Motor neuron (in vitro differentiated cells): ENCODE data around the gene COX19. TPM values are rescaled to one million over a fixed set of nuclear protein-coding genes. Genes with fewer than 3 reads are reported as not detected.
A peak's percentile ranks its signal among the peaks of the same experiment; 100 is the strongest.
"Not testable (repeated sequence)": the region's sequence is repeated elsewhere in the genome, so short reads cannot be mapped to it uniquely, and the experiment has no call there.

ENCODE experiments used
- ATAC-seq, 8 experiments: fragments of 200-7000 bp; cut with Tn5 transposase; replicated peaks in 6 of 8; 2 replicates each; pipeline ENCODE4 v1.8.0; 2021; ENCODE audit warnings: mild to moderate bottlenecking in 8 of 8, moderate library complexity in 8 of 8
- H3K27ac ChIP-seq, 2 donors: fragments of 250-450 bp; sonication (Bioruptor Pico); 2 replicates each; pipeline ENCODE4 v1.9.0; 2021; ENCODE audit warnings: antibody characterized with exemption in 2 of 2, mild to moderate bottlenecking in 2 of 2, moderate library complexity in 1 of 2
- H3K4me1 ChIP-seq, 2 donors: fragments of 250-450 bp; sonication (Bioruptor Pico); replicated peaks in 1 of 2; 2 replicates each; pipeline ENCODE4 v1.6.1; 2021; ENCODE audit warnings: antibody characterized with exemption in 2 of 2, mild to moderate bottlenecking in 2 of 2, moderate library complexity in 1 of 2
- H3K4me3 ChIP-seq, 5 donors: fragments of 250-450 bp; sonication (Bioruptor Pico); 2 replicates each; pipeline ENCODE4 v1.9.0; 2021; ENCODE audit warnings: antibody characterized with exemption in 5 of 5, mild to moderate bottlenecking in 5 of 5, moderate library complexity in 4 of 5
- WGBS, 10 experiments: fragments of 450-650 bp; shearing (Covaris generic); methylation state at CpG; one replicate each; pipeline ENCODE4 v1.0.0; 2022; 5-methylcytosine and 5-hydroxymethylcytosine counted together
- in situ Hi-C, 9 experiments: fragments of 400-800 bp; cut with MboI; loops; one replicate each; pipeline ENCODE4 v1.15.0; 2021; ENCODE audit warnings: low sequenced_read_pairs in 9 of 9, low pct_unique_long_range_greater_than_20kb in 2 of 9; ENCODE audit not compliant: unreplicated experiment in 9 of 9
- total RNA-seq, 8 experiments: library from RNA; unstranded; fragments of 300-600 nt; gene quantifications; 2 replicates each; pipeline versions ENCODE4 v1.2.3 to v1.2.4, GENCODE V29; 2022

The COX19 gene
- total RNA-seq, 8 experiments from 2014 or later = 4.7 to 13.9 (median 10.3) TPM

DNA sequence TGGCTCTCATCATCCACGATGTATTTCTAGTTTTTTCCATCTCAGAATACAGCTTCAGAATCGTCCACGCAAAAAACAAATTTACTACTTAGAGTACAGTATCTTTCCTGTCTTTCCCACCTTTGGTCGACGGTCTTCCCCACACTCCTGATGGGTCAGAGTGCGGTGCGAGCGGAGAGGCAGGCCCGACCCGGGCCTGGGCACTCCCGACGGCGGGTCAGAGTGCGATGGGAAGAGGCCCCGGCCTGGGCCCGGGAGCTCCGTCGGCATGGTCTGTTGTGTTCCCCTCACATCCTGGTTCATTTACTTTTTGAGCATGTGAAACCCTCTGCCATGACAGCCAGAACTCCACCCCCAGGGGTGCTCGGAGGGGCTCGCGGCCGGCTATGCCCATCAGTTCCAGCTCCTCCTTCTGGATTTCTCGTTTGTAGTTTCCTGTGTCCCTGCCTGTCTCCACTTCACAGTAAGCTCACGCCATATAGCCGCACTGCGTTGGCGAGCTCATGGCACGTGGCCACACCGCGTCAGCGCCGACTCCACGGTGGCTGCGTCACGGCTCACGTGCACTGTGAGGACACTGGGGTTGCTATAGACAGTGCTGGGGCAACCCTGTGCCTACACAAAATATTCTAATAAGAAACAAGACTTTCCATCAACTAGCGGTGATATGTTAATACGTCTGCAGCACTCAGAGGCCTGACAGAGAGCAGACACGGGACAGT is 7.8 kb downstream of the COX19 start:
- 0 to 100% (median 94%) methylated on average over 1 to 15 of the region's 39 CpGs; no CpG with 5 or more reads in 3 of the 10 experiments for WGBS, 10 experiments
- peaks cover 0 to 8% of the 10 kb centered on the region in 2 donors for H3K4me1 ChIP-seq
- H3K27ac ChIP-seq = no peak overlapping the region
- no peak overlapping the region for H3K4me3 ChIP-seq
- peak in 5 of 8 experiments; percentile 4 to 30 (median 12) for ATAC-seq
- in situ Hi-C loops = no loop called here

DNA sequence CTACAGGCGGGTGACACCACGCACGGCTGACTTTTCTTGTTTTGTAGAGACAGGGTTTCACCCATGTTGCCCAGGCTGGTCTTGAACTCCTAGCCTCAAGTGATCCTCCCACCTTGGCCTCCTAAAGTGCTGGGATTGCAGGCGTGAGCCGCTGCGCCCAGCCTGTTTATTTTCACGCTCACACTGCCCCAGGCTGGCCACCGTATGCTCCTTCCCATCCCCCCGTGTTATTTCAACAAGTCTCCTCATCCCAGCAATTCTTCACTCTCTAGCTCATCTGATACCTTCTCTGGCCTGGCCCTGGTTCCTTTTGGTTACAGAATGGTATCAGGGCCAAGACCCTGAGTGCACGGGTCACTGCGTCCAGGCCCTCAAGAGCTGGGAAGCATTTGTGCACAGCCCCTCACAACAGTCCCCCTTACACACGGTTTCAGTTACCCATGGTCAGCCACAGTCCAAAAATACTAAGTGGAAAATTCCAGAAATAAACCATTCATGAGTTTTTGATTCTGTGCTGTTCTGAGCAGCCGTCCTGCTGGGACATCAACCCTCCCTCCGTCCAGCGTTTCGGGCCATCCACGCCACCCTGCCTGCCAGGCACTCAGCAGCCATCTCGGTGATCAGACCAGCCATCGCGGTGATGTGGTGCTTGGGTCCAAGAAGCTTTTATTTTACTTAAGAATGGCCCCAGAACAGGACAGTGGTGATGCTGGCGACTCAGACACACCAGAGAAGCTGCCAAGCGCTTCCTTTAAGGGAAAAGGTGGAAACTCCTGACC is 8.9 kb downstream of the COX19 start:
- Histone ChIP-seq H3K4me3 (no peak overlapping the region), H3K4me1 (peaks cover 0 to 3% of the 10 kb centered on the region in 2 donors), H3K27ac (no peak overlapping the region)
- WGBS, 10 experiments = 38 to 100% (median 90%) methylated on average over 2 to 13 of the region's 22 CpGs; no CpG with 5 or more reads in 1 of the 10 experiments
- ATAC-seq = no peak
- in situ Hi-C loops = no loop called here

DNA sequence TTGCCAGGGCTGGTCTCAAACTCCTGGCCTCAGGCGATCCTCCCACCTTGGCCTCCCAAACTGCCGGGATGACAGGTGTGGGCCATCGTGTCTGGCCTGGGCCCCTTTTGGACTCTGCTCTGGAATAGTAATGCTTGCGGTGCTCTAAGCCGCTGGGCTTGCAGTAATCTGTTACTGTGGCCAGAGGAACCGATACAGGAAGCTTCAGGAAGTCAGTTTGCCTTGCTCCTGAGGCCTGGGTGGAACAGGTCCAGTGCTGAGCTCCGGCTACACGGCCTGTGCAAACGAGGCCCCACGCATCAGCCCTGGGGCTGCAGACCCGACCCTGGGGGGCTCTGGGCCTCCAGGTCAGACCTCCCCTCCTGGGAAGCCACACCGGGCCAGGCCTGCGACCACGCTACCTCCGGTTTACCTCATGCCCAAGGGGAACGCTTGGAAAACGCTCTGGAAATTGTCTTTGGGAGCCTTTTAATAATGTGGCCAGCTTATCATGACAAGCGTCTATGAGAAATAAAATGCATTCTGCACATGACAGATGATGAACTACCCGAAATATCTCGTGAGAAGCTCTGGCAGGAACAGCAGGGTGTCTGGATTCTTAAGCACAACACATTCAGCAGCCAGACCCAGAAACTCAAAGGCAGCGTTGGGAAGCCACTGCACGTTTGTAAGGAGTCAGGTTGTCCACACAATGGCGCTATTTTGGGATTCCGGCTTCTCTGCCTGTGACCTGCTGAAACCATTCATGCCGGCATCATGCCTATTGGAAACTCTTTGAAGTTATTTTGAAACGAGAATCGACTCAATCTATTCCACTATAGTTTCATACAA is 10.7 kb downstream of the COX19 start:
- no peak overlapping the region for H3K4me3 ChIP-seq
- peaks cover 0 to 3% of the 10 kb centered on the region in 2 donors for H3K4me1 ChIP-seq
- peak in 3 of 8 experiments; percentile 52 to 79 (median 60) for ATAC-seq
- H3K27ac ChIP-seq = no peak overlapping the region
- WGBS, 10 experiments = 9 to 90% (median 40%) methylated on average over 1 to 14 of the region's 27 CpGs; no CpG with 5 or more reads in 1 of the 10 experiments
- in situ Hi-C loops = no loop called here

DNA sequence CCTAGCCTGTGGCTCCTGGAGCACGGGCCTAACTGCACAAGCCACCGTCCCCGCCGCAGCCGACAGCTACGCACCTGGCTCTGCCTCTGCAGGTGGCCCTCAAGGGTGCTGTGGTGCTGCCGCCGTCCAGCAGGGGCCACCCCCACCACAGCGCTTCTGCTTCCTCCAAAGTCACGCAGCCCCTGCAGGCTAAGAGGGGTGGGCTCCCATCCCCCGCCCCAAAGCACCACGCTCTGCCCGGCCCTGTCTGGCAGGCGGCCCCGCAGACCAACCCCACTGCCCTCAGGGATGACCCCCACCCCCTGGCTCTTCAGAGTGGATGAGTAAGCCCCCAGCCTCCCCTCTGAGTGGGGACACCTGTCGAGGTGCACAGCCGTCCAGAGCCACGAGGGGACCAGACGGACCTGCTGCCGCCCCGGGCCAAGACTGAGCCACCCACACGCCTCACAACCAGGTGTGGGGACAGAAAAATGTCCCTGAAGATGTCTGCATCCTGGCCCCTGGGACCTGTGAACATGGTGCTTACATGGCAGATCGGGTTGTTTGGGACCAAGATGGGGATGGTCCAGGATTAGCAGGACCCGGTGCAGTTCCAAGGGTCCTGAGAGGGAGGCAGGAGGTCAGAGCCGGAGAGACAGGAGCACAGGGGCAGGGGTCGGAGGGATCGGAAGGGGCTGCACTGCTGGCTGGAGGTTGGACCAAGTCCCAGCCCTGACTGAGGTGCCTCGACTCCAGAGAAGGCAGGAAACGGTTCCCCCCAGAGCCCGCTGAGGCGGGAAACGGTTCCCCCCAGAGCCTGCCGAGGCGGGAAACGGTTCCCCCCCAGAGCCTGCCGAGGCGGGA is 11.9 kb downstream of the COX19 start:
- no peak overlapping the region for H3K4me3 ChIP-seq
- no peak overlapping the region for H3K27ac ChIP-seq
- in situ Hi-C loops = no loop called here
- 79 to 94% (median 80%) methylated on average over 3 to 9 of the region's 37 CpGs; no CpG with 5 or more reads in 7 of the 10 experiments for WGBS, 10 experiments
- ATAC-seq = peak in 5 of 8 experiments; percentile 7 to 13 (median 11)
- peaks cover 0 to 3% of the 10 kb centered on the region in 2 donors for H3K4me1 ChIP-seq

DNA sequence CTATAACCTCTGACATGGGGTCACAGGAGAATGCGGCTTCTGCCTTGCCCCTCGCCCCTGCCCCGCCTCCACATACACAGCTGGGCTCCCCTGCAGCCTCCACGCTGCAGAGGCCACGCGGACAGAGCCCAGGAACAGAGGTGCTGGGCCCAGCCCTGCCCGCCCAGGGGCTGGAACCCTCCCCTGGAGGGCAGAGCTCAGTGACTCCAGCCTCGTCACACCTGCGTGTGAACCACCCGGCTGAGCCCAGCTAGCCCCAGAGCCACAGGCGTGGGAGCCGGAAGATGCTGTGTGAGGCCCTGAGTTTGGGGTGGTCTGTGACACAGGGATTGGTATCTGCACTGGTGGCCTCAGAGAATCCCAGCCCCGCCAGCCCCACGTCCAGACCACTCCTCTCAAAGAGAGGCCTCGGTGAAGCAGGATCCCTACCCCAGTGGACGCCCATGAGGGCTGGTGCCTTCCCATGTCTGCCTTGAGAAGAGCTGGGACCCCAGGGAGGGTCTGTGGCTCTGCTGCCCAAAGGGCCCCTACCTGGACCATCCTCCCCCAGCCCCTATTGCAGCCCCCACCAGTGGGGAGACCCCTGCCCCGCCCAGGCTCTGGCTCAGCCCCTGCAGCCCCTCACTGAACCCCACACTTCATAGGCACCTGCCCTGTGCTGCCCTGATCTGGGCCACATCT is 12.8 kb downstream of the COX19 start:
- in situ Hi-C loops = no loop called here
- Histone ChIP-seq H3K27ac (no peak overlapping the region), H3K4me1 (peaks cover 2 to 3% of the 10 kb centered on the region in 2 donors), H3K4me3 (no peak overlapping the region)
- WGBS, 10 experiments = no CpG with 5 or more reads among the region's 17 CpGs
- peak in 2 of 8 experiments; percentile 2 to 7 for ATAC-seq

DNA sequence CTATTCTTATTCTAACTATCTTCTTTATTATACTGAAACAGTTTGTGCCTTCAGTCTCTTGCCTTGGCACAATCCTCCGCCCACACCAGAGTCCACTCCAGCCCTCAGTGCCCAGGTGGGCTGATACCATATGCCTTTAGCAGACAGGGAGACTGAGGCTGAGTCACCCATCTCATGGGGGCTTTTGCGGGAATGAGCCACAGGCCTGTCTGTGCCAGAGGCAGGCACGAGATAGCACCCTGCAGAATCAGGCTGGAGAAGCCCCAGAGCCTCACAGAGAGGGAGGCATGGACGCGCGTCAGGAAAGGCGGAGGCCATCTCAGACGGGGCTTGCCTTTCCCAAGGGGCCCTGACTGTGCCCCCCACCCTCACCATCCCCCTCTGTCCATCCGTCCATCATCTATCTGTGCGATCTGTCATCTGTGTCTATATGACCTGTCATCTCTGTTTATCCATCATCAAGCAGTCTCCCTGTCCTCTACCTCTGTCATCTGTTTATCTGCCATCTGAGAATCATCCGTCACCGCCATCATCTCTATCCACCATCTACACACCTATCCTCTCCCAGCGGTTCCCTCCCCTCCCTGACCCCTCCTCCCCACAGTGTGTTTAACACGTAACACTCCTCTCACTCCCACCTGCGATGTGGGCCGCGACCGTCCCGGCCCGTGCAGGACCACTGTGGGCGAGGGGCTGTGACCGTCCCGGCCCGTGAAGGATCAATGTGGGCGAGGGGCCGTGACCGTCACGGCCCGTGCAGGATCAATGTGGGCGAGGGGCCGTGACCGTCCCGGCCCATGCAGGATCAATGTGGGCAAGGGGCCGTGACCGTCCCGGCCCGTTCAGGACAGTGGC is 13.6 kb downstream of the COX19 start:
- H3K27ac ChIP-seq = no peak overlapping the region
- in situ Hi-C loops = no loop called here
- H3K4me1 ChIP-seq = peaks cover 3% of the 10 kb centered on the region in 2 donors
- H3K4me3 ChIP-seq = no peak overlapping the region
- 20 to 100% (median 81%) methylated on average over 1 to 5 of the region's 37 CpGs; no CpG with 5 or more reads in 2 of the 10 experiments for WGBS, 10 experiments
- ATAC-seq = no peak

DNA sequence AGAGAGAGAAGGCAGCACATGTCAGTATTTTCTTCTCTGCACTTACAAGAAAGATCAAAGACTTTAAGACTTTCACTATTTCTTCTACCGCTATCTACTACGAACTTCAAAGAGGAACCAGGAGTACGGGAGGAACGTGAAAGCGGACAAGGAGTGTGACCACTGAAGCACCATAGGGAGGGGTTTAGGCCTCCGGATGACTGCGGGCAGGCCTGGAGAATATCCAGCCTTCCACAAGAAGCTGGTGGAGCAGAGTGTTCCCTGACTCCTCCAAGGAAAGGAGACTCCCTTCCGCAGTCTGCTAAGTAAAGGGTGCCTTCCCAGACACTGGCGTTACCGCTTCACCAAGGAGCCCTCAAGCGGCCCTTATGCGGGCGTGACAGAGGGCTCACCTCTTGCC is 14.4 kb downstream of the COX19 start:
- H3K4me3 ChIP-seq, ATAC-seq, H3K27ac ChIP-seq, H3K4me1 ChIP-seq, in situ Hi-C loops: not testable (repeated sequence)
- WGBS, 10 experiments = 10 to 63% (median 12%) methylated on average over 2 to 5 of the region's 13 CpGs; no CpG with 5 or more reads in 7 of the 10 experiments

DNA sequence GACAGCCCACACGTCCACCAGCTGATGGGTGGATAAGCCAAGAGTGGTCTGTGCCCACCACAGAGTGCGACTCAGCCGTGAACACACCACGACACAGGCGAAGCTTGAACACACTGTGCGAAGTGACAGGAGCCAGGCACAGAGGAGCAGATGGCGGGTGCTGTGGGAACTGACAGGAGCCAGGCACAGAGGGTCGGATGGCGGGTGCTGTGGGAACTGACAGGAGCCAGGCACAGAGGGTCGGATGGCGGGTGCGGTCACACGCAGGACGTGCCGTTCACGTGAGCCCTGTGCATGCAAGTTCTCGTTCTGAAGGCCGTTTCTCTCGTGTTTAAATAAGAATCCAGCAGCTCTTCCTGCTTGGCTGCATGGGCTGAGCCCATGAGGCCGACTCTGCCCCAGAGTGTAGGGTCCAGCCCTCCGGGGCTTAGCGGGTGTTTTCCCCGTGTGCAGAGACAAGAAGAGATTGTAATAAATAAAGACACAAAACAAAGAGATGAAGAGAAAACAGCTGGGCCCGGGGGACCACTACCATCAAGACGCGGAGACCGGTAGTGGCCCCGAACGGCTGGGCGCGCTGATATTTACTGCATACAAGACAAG is 15.0 kb downstream of the COX19 start:
- no peak overlapping the region for H3K4me3 ChIP-seq
- WGBS, 10 experiments = 0 to 87% (median 67%) methylated on average over 3 to 22 of the region's 31 CpGs; no CpG with 5 or more reads in 3 of the 10 experiments
- ATAC-seq = peak in 1 of 8 experiments; percentile 70
- peaks cover 3% of the 10 kb centered on the region in 2 donors for H3K4me1 ChIP-seq
- in situ Hi-C loops = no loop called here
- H3K27ac ChIP-seq = no peak overlapping the region

DNA sequence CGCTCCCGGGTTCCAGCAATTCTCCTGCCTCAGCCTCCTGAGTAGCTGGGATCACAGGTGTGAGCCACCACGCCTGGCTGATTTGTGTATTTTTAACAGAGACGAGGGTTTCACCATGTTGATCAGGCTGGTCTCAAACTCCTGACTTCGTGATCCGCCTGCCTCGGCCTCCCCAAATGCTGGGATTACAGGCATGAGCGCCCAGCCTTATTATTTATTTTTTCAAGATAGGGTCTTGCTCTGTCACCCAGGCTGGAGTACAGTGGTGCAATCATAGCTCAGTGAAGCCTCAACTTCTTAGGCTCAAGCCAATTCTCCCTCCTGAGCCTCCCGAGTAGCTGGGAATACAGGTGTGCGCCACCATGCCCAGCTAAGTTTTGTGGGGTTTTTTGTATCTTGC is 15.6 kb downstream of the COX19 start:
- 80 to 100% (median 92%) methylated on average over 1 to 9 of the region's 10 CpGs; no CpG with 5 or more reads in 3 of the 10 experiments for whole genome bisulfite sequencing, 10 experiments
- H3K4me3 ChIP-seq, H3K4me1 ChIP-seq, ATAC-seq, in situ Hi-C loops, H3K27ac ChIP-seq: not testable (repeated sequence)

DNA sequence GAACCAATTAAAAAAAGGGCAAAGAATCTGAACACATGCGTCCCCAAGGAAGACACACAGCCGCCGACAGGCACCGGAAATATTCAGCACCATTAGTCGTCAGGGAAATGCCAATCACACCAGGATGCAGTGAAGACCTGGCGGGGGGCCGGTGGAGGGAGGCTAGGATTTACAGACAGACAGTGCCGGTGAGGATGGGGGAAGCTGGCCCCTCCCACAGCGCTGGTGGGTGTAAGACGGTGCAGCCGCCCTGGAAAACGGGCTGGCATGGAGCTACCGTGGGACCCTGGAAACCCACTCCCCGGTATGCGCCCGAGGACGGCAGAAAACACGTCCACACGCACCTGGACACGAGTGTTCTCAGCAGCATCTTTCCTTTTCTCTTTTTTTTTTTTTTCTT is 16.1 kb downstream of the COX19 start:
- ATAC-seq = no peak
- in situ Hi-C loops = no loop called here
- no peak overlapping the region for H3K27ac ChIP-seq
- WGBS, 10 experiments = 0 to 83% (median 60%) methylated on average over 1 to 9 of the region's 20 CpGs; no CpG with 5 or more reads in 5 of the 10 experiments
- peaks cover 0 to 3% of the 10 kb centered on the region in 2 donors for H3K4me1 ChIP-seq
- H3K4me3 ChIP-seq = no peak overlapping the region
